Gastroesophageal sphincter (tissue), 4 donors: Measurements from ENCODE around the gene ACP1. TPM values are rescaled to one million over a fixed set of nuclear protein-coding genes. Genes with fewer than 3 reads are reported as not detected.

Experiments used
- ATAC-seq: fragments of 150-250 bp; one replicate; pipeline ENCODE4 v1.9.1; 2016; ENCODE audit warnings: mild to moderate bottlenecking, moderate library complexity
- H3K27ac ChIP-seq, 4 donors: fragments of 200-600 bp; sonication (generic) in 3 of 4; 1 replicate in 3 of 4; 2 replicates in 1 of 4; pipeline ENCODE4 v1.5.1; 2016 to 2019
- H3K27me3 ChIP-seq: fragments of 200-600 bp; sonication (generic); one replicate; pipeline ENCODE4 v1.5.1; 2019
- H3K36me3 ChIP-seq, 2 donors: fragments of 200-600 bp; sonication (generic); one replicate each; pipeline ENCODE4 v1.5.1; 2019; ENCODE audit warnings: control low read depth in 1 of 2
- H3K4me1 ChIP-seq, 3 donors: fragments of 200-600 bp; sonication (generic); 1 replicate in 2 of 3; 2 replicates in 1 of 3; pipeline ENCODE4 v1.5.1; 2016 to 2019; ENCODE audit warnings: control low read depth in 2 of 3
- H3K4me3 ChIP-seq, 2 donors: fragments of 200-600 bp; sonication (generic); one replicate each; pipeline ENCODE4 v1.5.1; 2019; ENCODE audit warnings: mild to moderate bottlenecking in 1 of 2, moderate library complexity in 1 of 2
- H3K9me3 ChIP-seq, 3 donors: fragments of 200-600 bp; sonication (generic); one replicate each; pipeline ENCODE4 v1.5.1; 2017 to 2019; ENCODE audit warnings: control low read depth in 2 of 3
- CTCF ChIP-seq, 4 experiments: fragments of 200-600 bp in 2 of 4; fragments of 450-650 bp in 2 of 4; sonication (generic) in 1 of 4; IDR thresholded peaks; one replicate each; pipeline ENCODE4 v1.5.1; 2017 to 2019; ENCODE audit warnings: antibody characterized with exemption in 4 of 4, mild to moderate bottlenecking in 2 of 4, moderate library complexity in 2 of 4
- EP300 ChIP-seq: sonication (generic); formaldehyde crosslinking; IDR thresholded peaks from one replicate; pipeline ENCODE4 v1.6.1; 2017; ENCODE audit warnings: antibody characterized with exemption, mild to moderate bottlenecking
- POLR2A ChIP-seq, 2 donors: fragments of 450-650 bp; IDR thresholded peaks; one replicate each; pipeline ENCODE4 v1.6.1; 2017; ENCODE audit warnings: antibody characterized with exemption in 2 of 2, mild to moderate bottlenecking in 2 of 2, moderate library complexity in 1 of 2
- POLR2AphosphoS5 ChIP-seq: sonication (generic); formaldehyde crosslinking; IDR thresholded peaks from one replicate; pipeline ENCODE4 v1.6.1; 2017; ENCODE audit warnings: antibody characterized with exemption
- WGBS, 2 donors: methylation state at CpG; one replicate each; pipeline ENCODE4 v1.1.5; 2018; ENCODE audit warnings: low coverage in 1 of 2; 5-methylcytosine and 5-hydroxymethylcytosine counted together
- total RNA-seq, 4 donors: library from RNA; depleted of rRNA; stranded (reverse); fragments of >200 nt; gene quantifications; one replicate each; pipeline ENCODE4 v1.1.0, GENCODE V29; 2016

The ACP1 gene
- total RNA-seq, 4 donors from 2014 or later: 79.5 to 115 (median 82.0) TPM

DNA sequence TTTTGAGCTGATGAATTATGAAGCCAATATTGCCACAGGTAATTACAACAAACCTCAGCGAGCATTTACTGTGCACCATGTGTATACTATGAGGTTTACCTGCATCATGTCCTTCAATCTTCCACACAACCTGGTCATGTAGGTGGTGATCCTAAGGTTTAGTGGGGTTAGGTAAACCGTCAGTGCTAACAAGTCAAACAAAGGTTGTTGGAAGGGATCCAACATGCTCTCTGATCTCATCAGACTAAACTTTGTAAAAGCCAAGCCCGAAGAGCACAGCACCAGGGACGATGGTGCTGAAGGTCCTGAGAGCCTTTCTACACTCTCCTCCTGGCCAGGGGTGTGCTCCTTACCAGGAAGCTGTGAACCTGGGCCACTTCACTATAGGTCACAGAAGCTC lies 30.3 kb upstream of the ACP1 start:
- no peaks in the 10 kb centered on the region for H3K27me3 ChIP-seq
- H3K36me3 ChIP-seq: peaks cover 0 to 55% of the 10 kb centered on the region in 2 donors
- H3K4me3 ChIP-seq: no peak overlapping the region
- H3K27ac ChIP-seq: no peak overlapping the region
- no peak for ATAC-seq
- 67 to 80% methylated on average over 3 to 4 of the region's 4 CpGs for WGBS, 2 donors
- no peaks in the 10 kb centered on the region for H3K9me3 ChIP-seq
- H3K4me1 ChIP-seq: no peaks in the 10 kb centered on the region
- no peak for TF ChIP-seq POLR2A (IDR thresholded peaks at IDR 0.05)
- no peak for TF ChIP-seq EP300
- TF ChIP-seq POLR2AphosphoS5: no peak
- no peak for TF ChIP-seq CTCF (IDR thresholded peaks at IDR 0.05)

GRCh38 chr2:236993-237539 lies 27.7 kb upstream of the ACP1 start:
- 87% methylated on average over 6 of the region's 6 CpGs for WGBS, 2 donors
- no peak for ATAC-seq
- TF ChIP-seq CTCF (IDR thresholded peaks at IDR 0.05) (no peak), POLR2AphosphoS5 (no peak), EP300 (no peak), POLR2A (IDR thresholded peaks at IDR 0.05) (no peak)
- Histone ChIP-seq H3K4me3 (no peak overlapping the region), H3K27ac (no peak overlapping the region), H3K4me1 (no peaks in the 10 kb centered on the region), H3K36me3 (peaks cover 0 to 65% of the 10 kb centered on the region in 2 donors), H3K27me3 (no peaks in the 10 kb centered on the region), H3K9me3 (no peaks in the 10 kb centered on the region)

DNA sequence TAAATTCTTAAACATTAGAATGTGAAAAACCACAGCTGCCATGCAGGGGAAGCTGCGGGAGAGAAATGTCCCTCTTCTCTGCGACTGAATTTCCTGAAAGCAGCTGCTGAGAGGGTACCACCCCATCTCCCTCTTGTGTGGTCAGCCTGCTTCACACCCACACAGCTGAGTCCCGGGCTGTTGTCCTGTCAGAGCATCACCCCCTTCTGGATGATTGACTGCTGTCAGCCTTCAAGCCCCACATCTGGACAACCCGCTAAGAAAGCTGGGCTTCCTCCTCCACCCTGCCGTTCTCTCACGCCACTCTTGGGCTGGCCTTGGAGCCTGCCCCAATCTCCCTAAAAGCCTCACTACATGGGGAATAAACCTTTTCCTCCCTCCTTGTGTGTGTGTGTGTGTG lies 26.9 kb upstream of the ACP1 start:
- H3K4me3 ChIP-seq: no peak overlapping the region
- H3K9me3 ChIP-seq: no peaks in the 10 kb centered on the region
- H3K27me3 ChIP-seq: no peaks in the 10 kb centered on the region
- H3K4me1 ChIP-seq: no peaks in the 10 kb centered on the region
- no peak overlapping the region for H3K27ac ChIP-seq
- peaks cover 0 to 67% of the 10 kb centered on the region in 2 donors for H3K36me3 ChIP-seq
- no peak for ATAC-seq
- 82% methylated on average over 5 of the region's 6 CpGs; no CpG with 5 or more reads in 1 of the 2 donors for WGBS, 2 donors
- TF ChIP-seq POLR2A (IDR thresholded peaks at IDR 0.05): no peak
- TF ChIP-seq POLR2AphosphoS5: no peak
- TF ChIP-seq EP300: no peak
- no peak for TF ChIP-seq CTCF (IDR thresholded peaks at IDR 0.05)

DNA sequence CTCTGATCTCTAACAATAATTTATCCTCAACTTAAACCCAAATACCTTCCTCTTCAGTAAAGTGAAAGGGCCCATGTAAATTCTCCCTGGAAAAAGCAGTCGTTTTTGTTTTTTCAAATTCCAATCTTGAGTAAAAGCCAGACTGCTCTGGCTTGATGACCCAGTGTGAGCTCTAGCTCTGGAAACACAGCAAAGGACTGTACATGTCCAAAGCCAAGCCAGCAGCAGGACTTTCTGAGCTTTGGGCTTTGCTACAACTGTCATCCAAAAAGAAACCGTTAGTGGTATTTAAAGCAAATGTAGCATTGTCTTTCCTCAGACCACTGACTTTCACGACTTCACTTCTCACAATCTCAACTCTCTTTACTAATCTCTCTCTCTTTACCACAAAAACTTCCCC lies 26.3 kb upstream of the ACP1 start:
- Histone ChIP-seq H3K4me3 (no peak overlapping the region), H3K27me3 (no peaks in the 10 kb centered on the region), H3K36me3 (peaks cover 1 to 67% of the 10 kb centered on the region in 2 donors), H3K4me1 (no peaks in the 10 kb centered on the region), H3K9me3 (no peaks in the 10 kb centered on the region), H3K27ac (no peak overlapping the region)
- ATAC-seq: no peak
- WGBS, 2 donors: 42 to 55% methylated on average over 3 of the region's 3 CpGs
- no peak for TF ChIP-seq CTCF (IDR thresholded peaks at IDR 0.05)
- no peak for TF ChIP-seq POLR2AphosphoS5
- TF ChIP-seq EP300: no peak
- no peak for TF ChIP-seq POLR2A (IDR thresholded peaks at IDR 0.05)

GRCh38 chr2:238869-239268 lies 25.9 kb upstream of the ACP1 start:
- Histone ChIP-seq H3K4me1 (no peaks in the 10 kb centered on the region), H3K4me3 (no peak overlapping the region), H3K36me3 (peaks cover 3 to 67% of the 10 kb centered on the region in 2 donors), H3K27me3 (no peaks in the 10 kb centered on the region), H3K27ac (no peak overlapping the region), H3K9me3 (no peaks in the 10 kb centered on the region)
- 78 to 88% methylated on average over 1 to 5 of the region's 5 CpGs for WGBS, 2 donors
- TF ChIP-seq CTCF (IDR thresholded peaks at IDR 0.05) (no peak), POLR2AphosphoS5 (no peak), EP300 (no peak), POLR2A (IDR thresholded peaks at IDR 0.05) (no peak)
- no peak for ATAC-seq
